Activated CD4-positive, alpha-beta T cell treated with anti-CD3 and anti-CD28 coated beads, Interleukin-2, Interleukin-6, amounts not matched to agents 100 ng/mL and 50 ng/mL, durations not matched to agents 16 hours and 8 hours (primary cell): ENCODE results near the gene ST3GAL4.
"Not testable (repeated sequence)": the region's sequence is repeated elsewhere in the genome, so short reads cannot be mapped to it uniquely, and the experiment has no call there.

Experiments used
- DNase-seq: peaks from one replicate; pipeline ENCODE4 v3.0.0-alpha.2; 2020

ST3GAL4 gene

DNA sequence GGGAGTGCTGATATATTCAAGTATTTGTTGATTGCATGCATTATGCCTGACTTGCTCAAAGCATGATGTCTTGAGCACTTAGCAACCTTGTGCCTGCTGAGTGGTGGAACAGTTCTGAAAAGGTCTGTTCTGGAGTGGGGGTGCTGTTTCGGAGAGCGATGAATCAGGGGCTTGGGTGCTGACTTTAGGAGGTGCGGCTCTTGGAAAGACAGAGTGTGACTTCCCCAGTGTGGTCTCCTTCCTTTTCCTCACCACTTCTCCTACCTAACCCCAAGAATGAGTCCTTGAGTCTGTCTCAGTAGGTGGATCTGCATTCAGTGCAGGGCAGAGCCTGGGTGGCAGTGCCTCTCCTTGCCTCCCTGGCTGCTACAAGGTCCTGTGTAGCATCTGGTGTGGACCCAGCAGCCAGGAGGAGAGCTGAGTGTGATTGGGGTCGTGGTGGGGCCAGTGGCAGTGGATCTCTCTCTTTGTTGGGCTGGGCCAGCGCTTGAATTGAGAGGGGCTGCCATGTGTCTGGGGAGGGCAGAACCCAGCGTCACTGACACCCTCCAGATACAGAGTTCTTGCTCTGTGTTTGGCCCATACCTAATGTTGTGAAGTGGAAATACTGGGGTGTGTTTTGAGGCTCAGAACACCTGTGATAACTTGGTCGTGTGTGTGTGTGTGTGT, 35.9 kb downstream of the ST3GAL4 start:
- no peak for DNase-seq

DNA sequence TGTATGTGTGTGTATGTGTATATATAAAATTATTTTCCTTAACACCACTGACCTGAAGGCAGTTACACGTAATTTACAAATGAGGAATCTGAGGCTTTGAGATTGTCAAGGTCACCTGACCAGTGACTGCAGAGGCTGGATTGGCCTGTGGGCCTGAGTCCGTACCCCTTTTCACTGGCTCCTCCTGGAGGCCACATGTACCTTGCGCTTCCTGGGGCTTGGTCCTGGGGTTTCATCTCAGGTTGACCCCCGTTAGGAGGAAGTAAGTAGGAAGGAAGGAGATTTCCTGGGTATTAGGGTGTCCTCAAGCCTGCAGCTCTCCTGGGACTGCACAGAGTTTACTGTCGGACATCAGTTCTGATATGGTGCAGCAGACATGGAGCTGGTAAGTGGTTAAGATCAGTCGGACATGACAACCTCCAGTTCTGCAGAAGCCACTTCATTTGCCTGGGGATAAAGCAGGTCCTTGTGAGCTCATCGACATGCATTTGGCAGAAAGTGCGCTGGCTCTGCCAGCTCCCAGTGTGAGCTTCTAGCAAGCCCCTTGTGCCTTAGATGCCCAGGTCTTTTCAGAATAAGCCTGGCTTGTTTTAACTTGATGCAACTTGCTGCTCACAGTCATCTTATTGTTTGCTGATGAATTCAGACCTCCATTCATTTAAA, 36.6 kb downstream of the ST3GAL4 start:
- no peak for DNase-seq

DNA sequence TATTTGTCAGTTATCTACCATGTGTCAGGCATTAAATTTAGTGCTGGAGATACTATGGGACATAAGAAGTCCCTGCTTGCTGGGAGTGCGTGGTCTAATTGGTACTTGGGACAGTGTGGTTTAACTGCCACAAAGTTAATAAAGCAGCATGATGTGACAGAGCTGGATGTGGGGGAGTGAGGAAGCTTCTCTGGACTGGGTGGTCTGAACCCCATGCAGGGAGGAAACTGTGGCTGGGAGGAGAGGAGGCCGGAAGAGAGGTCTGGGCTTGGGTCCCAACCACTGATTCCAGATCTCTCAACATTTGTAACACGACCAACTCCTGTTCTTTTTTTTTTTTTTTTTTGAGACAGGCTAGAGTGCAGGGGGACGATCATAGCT, 37.1 kb downstream of the ST3GAL4 start:
- no peak for DNase-seq

DNA sequence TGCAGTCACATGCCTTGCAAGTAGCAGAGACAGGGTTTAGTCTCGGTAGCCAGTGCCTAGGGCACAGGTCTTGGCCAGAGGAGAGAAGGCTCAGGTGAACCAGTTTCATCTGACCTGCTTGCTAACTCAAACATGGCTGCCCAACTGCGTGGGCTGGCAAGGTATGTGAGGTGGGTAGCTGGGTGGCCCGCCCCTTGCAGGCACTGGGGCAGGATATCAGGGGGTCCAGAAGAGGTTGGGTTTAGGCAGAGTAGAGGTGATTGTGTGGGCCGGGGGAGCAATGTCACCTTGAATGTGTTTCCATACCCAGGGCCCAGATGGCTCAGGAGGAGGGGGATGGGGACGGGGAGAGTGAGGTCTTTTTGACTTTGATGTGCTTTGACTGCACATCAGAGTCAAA, 37.7 kb downstream of the ST3GAL4 start:
- no peak for DNase-seq

DNA sequence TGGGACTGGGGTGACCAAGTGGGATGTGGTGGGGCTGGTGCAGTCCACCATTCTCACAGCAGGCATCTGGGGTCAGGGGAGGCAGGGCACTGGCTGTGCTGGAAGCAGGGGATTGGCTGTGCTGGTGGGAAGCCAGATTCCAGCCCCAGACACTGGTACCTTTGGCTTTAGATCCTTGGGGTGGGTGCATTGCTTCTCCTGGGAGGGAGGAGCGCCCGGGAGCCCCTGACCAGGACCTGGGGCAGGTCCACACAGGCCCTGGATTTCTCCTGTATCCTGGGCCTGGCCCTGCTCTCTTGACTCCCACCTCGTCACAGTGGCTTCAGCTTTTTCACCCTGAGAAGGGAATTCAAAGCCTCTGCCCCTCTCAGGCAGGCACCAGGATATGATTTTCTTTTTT, 38.5 kb downstream of the ST3GAL4 start:
- no peak for DNase-seq

DNA sequence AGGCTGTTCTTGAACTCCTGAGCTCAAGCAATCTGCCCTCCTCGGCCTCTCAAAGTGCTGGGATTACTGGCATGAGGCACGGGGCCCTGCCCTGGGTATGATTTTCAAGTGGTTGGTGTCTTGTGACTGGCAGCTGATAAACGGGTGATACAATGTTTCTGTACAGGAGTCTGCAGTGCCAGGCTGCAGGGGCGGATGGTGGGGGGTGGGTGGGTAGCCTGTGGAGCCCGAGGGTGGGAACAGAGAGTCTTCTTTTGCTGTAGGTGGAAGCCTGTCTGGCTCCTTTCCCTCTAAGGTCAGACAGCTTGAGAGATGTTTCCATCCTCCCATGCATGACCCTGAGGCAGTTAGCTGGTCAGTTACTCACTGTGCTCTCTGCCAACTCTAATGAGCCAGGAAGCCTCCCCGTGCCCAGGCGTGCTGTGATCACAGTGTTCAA, 39.2 kb downstream of the ST3GAL4 start:
- DNase-seq: not testable (repeated sequence)

DNA sequence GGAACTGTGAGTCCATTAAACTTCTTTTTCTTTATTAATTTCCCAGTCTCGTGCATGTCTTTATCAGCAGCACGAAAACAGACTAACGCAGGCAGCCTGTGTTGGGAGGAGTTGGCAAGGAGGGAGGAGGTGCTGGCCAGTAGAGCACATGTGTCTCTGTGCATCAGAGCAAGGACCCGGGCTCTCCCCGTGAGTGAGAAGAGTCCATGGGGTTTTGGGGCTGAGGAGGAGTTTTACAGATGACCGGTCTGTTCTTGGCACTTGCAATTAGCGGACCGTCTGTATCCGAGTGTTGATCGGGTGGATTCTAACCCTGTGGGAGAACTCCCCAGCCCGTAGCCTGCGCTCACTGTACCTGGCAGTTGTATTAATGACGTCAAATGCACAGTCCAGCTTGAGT, 40.3 kb downstream of the ST3GAL4 start:
- not testable (repeated sequence) for DNase-seq

DNA sequence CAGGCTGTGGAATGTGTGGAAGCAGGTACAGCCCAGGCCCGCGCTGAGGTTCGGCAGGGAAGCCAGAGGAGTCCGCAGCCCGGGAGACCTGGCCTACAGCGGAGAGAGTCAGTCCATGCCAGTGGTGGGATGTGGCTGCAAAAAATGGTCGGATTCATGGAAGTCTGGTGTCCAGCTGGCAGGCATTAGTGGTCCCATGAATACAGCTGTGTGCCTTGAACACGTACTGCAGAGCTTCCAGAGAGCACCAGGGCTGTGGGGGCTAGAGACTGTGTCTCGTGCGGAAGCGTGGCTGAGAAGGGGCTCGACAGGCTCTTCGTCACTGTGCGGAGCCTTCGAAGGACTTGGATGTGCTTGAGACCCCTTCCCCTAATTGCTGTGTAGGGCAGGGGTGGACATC, 40.8 kb downstream of the ST3GAL4 start:
- not testable (repeated sequence) for DNase-seq

DNA sequence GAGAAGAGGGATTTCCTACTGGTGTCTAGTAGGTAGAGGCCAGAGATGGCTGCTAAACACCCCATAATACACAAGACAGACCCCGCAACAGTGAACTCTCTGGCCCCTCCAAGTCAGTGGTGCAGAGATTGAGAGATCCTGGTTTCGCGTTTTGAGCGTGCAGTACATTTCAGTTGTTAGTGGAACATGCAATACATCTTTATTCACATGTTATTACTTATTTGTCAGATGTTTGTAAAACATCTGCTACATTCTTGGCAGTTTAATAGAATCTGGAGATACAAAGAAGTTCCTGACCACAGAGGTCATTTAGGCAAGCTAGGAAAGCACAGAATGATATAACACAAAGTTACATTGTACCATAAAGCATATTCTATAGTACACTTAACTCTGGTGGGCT, 41.5 kb downstream of the ST3GAL4 start:
- no peak for DNase-seq

DNA sequence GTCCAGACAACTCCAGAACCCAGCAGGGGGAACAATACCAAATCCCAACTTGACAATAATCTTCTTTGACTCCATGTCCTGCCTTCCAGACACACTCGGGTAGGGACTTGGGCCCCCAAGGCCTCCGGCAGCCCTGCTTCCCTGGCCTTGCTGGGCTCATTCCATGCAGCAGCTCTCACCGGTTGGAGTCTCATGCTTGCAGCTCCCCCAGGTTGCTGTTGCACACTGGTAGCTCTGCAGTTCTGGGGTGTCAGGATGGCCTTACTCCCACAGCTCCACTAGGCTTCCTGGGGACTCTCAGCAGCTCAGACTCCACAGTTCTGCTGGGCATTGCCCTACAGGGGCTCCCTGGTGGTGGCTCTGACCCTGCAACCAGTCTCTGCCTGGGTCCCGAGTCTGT, 42.8 kb downstream of the ST3GAL4 start:
- DNase-seq: no peak

DNA sequence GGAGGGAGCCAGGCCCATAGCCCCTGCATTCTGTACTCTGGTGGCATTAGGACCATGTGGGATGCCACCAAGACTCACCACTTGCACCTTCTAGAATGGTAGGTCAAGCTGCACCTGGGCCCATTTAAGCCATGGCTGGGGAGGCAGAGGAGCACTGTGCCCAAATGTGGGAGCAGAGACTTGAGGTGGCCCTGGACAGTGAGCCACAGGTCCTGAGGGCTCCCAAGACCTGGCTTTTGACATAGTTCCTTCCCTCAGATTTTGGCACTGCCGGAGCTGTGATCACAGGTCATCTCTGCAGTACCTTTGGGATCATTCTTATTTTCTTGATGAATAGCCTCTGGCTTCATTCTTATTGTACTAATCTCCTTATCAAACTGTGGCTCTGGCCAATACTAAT, 43.2 kb downstream of the ST3GAL4 start:
- DNase-seq: no peak

DNA sequence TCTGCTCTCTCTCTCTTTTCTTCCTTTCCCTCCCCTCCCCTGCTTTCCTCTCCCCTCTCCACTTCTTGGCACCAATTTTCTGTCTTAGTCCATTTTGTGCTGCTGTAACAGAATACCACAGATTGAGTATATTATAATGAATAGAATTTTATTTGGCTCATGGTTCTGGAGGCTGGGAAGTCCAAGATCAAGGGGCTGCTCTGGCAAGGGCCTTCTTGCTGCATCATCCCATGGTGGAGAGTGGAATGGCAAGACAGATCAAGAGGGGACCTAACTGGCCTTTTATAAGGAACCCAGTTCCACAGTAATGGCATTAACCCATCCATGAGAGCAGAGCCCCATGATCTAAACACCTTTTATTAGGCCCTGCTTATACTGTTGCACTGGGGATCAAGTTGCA, 44.5 kb downstream of the ST3GAL4 start:
- no peak for DNase-seq

DNA sequence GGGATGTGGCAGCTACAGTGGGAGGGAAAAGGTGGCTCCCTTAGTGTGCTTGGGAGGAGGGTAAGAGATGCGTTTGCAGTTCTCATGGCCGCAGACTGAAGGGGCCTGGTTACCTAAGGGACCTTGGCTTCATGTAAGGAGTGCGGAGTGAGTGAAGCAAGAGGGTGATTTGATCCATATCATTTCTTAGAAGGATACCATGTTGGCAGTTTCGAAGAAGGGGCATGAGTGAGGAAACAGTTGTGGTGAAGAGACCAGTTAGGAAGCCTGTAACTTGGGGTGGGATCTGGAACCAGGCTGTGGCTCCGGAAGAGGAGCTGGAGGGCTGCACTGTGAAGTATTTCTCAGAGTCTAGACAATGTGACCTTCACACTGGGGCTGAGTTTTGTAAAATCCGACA, 45.0 kb downstream of the ST3GAL4 start:
- no peak for DNase-seq

DNA sequence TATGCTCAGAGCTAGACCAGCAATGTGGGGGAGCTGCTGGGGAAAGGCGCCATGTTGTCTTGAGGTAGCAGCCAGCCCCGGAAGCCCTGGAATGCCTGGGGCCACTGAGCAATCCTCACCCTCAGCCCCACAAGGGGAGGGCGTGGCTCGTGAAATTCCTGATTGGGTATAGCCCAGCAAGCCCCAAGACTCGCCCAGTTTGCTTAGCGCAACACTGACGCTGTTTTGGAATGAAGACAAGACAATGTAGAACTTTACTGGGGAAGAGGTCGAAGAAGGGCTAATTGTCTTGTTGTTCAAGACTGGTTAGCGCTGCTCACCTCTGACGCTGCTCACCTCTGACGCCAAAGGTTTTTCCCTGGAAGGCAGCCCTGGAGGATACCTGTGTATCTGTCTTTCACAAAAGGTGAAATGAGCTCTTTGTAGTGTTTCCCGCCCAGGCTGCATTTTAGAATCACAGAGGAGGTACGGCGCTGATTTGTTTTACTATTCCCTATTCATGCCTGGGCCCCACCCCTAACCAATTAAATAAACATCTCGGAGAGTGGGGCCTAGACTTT, 47.6 kb downstream of the ST3GAL4 start:
- no peak for DNase-seq

DNA sequence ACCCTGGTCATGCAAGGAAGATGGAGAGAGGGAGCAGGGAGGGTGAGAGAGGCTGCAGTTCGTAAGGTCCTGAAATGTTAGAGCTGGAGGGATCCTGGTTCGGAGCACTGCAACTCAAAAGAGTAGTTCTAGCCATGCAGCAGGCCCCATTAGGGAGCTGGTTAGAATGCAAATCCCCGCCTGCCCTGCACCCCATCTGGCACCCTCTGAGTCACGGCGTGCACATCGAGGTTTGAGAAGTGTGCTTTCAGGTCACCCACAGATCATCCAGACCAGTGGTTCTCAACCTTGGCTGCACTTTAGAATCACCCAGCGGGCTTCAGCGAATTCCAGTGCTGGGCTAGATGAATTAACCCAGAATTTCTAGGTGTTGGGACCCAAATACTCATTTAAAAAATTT, 48.2 kb downstream of the ST3GAL4 start:
- DNase-seq: no peak

DNA sequence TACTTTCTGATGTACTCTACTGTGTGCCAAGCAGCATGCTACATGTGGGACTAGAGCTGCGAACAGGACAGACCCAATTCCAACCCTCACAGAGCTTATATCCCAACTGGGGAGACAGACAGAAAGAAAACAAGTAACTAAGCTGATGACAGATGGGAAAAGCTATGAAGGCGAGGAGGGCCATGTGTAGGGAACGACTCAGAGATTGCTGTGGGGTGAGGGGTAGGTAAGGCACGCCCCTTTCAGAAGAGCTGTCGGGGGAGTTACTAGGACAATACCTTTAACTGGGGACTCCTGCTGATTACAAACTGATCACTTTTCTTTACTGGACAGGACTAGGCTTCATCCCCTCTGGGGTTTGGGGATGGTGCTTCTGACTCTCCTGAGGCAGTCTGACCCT, 48.9 kb downstream of the ST3GAL4 start:
- no peak for DNase-seq

DNA sequence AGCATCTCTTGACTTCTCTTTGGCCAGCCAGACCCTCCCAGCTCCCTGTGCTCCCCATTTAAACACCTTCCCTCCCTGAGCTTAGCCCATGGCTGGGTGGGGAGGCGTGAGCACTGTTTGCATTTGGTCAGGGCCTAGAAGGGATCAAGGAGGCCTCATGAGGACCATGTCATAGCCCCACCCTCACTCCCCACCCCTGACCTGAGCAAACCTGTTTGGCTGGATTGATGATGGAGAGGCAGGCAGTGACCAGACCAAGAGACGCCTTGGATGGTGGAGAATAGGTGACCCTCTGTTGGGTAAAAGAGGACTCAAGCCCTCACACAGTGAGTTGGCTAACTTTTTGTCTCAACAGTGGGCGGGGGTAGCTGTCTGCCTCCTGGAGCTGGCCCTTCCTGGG, 49.9 kb downstream of the ST3GAL4 start:
- DNase-seq: no peak

DNA sequence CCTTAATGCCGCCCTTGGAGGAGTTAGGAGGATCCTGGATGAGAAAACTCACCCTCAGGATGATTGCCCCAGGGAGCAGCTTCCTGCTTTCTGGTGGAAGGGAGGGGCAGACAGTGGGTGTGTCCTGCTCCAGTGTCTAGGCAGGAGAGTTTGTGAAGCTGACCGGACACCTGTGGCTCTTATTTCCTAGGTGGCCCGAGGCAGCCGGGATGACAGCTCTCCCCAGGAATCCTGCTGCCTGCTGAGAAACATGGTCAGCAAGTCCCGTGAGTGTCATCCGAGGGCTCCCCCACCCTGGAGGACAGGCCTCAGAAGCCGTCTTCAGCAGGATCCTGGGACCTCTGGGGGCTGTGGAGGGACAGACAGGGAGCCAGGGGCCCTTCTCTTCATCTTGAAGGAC, 50.4 kb downstream of the ST3GAL4 start:
- DNase-seq: no peak

DNA sequence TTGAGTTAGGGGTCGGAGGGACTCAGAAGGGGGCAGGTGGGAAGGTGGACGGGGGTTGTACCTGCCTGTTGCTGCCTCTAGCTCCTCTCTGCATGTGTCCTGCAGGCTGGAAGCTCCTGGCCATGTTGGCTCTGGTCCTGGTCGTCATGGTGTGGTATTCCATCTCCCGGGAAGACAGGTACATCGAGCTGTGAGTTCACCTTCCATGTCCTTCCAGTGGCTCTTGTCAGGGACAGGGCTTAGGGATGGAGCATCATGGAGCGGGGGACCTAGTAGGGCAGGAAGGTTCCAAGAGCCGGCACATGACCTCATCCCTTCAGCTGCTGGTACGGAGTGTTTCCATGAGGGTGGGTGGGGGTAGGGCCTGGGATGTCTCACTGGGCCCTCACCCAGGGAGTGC, 50.9 kb downstream of the ST3GAL4 start:
- DNase-seq: no peak

DNA sequence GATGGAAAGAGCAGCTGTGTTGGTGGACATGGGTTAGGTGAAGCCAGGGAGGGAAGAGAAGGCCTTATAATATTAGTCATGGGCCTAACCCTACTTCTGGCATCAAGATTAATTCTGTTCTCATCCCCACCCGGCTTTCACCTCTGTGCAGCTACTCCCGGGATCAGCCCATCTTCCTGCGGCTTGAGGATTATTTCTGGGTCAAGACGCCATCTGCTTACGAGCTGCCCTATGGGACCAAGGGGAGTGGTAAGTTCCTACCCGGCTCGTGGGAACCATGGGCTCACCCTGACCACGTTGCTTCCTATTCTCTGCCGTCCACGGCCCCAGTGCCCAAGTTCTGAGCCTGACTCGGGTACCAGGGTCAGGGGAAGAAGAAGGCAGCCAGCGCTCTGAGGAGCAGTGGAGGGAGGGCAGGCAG, 51.6 kb downstream of the ST3GAL4 start:
- DNase-seq: no peak

DNA sequence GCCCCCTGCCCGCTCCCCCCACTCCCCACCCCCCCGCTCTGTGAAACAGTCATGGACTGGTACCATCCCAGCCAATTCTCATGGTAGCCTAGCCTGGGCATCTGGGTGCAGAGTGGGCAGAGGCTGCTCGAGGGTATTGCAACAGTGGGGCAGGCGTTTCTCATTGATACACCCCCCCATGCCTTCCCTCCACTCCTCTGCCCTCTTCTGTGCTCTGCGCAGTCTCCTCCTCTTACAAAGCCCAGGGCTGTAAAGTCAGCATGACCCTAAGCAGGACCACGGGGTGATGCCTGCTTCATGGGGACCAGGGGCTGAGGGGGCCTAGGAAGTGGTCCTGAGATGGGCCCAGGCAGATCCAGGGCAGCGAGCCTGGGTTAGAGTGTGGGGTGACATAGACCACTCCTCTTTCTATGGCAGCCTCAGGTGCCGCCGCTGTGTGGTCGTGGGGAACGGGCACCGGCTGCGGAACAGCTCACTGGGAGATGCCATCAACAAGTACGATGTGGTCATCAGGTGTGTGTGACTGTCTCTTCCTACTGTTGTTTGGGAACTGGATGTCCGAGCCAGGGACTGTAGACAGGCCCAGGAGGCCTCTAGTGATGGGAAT, 52.3 kb downstream of the ST3GAL4 start:
- DNase-seq: no peak

DNA sequence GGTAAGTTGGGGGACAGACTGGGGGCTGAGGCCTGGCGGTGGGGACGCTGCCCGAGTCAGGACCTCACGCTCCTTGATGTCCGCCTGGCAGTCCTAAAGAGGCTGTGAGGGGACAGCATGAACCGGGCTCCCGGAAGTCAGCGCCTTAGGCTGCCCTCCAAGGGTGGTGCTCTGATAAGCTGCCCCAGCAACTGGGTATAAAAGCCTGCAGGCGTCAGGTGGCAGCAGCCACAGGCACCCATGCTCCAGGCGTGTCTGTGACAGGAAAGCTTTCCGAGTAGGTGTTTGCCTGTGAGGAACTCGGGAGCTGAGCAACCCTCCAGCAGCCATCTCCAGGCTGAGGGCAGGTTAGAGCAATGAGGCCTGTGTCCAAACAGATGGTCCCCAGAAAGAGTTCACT, 53.0 kb downstream of the ST3GAL4 start:
- DNase-seq: no peak

DNA sequence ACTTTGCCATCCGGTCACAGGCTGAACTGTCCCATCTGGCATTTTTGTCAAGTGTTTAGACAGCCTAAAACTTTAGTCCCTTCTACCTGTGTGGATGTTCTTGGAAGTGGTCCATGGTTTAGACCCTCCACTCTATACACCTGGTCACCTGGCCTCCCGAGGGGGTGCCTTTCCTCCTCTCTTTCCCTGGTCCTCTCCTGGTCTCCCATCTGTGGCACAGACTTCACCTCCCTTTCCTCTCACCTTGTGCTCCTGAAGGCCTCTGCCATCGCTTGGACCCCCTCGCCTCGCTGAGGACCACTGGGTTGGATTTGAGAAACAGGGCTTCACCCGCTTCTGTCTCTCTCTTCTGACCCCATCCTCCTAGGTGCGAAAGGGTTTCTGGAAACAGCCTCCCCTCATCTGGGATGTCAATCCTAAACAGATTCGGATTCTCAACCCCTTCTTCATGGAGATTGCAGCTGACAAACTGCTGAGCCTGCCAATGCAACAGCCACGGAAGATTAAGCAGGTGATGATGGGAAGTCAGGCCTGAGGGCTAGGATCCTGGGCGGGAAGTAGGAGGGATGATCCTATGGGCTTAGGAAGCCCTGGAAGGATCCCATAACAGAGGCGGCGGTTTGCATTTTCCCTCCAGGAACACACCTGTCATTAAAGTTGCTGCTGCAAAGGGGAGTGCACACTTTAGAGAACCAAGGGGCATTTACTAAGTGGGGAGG, 53.6 kb downstream of the ST3GAL4 start:
- DNase-seq: no peak

DNA sequence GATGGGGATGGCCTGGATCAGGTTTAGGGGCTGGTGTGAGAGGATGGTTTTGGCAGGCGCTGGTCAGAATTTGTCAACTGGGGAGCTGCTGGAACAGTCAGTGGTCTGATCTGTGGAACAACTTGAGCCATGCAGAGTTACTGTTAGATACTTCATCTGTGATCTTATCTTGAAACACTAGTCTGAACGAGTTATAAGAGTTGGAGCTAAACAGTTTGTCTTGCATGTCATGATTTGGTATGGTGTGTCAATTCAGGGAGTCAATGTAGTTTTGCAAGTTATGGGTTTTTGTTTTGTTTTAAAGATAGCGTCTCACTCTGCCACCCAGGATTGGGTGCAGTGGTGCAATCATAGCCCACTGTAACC, 54.1 kb downstream of the ST3GAL4 start:
- no peak for DNase-seq
